ENCODE results near the gene MNX1. TPM values are rescaled to one million over a fixed set of nuclear protein-coding genes. Genes with fewer than 3 reads are reported as not detected.

Gene MNX1
- polyA plus RNA-seq, 1 donor from 2014 or later, result not detected

- Histone ChIP-seq H3K9me3 (ENCODE audit: low read length) (no peaks in the 10 kb centered on the region), H3K36me3 (ENCODE audit: insufficient read depth, low read length) (no peaks in the 10 kb centered on the region), H3F3A (ENCODE audit: insufficient read depth, low read length, poor library complexity, severe bottlenecking) (no peaks in the 10 kb centered on the region), H3K27me3 (ENCODE audit: insufficient read depth, low read depth, low read length) (peaks cover 97% of the 10 kb centered on the region), H3K27ac (ENCODE audit: low read length) (no peak overlapping the region), H3K9ac (ENCODE audit: low read length) (no peak overlapping the region), H3K4me2 (ENCODE audit: low read length) (no peak overlapping the region), H3K9me2 (ENCODE audit: insufficient read depth, low read length) (no peaks in the 10 kb centered on the region), H3K4me3 (ENCODE audit: low read length) (peak overlapping the region; percentile 48), H3K79me2 (replicated peaks; ENCODE audit: insufficient read depth, low read length) (no peaks in the 10 kb centered on the region), H4K20me1 (ENCODE audit: insufficient read depth) (no peaks in the 10 kb centered on the region), H2AFZ (ENCODE audit: low read depth, low read length) (no peak overlapping the region)
- TF ChIP-seq EP300 (conservative IDR thresholded peaks at IDR 0.05; ENCODE audit: poor library complexity, severe bottlenecking), result no peak
- TF ChIP-seq MXI1 (conservative IDR thresholded peaks at IDR 0.05; ENCODE audit: poor library complexity, severe bottlenecking), result peak; percentile 41
- peak; percentile 35 for TF ChIP-seq EZH2 (IDR thresholded peaks at IDR 0.05; ENCODE audit: borderline replicate concordance, insufficient read depth, low read length, poor library complexity, severe bottlenecking)
- TF ChIP-seq POLR2AphosphoS5 (IDR thresholded peaks at IDR 0.05), result peak; percentile 60
These were observed 6.5 kb downstream of the MNX1 start for GRCh38 chr7:157003756-157004520.

DNA sequence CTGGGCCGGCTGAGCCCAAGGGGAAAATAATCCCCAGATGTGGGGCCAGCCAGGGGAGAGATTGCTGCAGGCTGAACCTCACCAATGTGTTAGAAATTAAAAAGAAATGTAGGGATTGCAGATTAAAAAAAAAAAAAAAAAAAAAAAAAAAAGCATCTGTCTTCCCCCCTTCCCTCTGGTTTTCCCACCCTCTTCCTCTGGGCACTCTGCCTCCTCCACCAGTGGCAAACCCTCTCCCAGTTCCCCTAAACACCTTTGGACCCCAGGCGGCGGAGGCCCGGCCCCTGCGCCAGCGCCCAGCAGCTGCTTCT, 7.1 kb downstream of the MNX1 start:
- H3F3A ChIP-seq (ENCODE audit: insufficient read depth, low read length, poor library complexity, severe bottlenecking), result no peaks in the 10 kb centered on the region
- no peaks in the 10 kb centered on the region for H4K20me1 ChIP-seq (ENCODE audit: insufficient read depth)
- no peaks in the 10 kb centered on the region for H3K79me2 ChIP-seq (replicated peaks; ENCODE audit: insufficient read depth, low read length)
- H3K27me3 ChIP-seq (ENCODE audit: insufficient read depth, low read depth, low read length), result peaks cover 97% of the 10 kb centered on the region
- no peaks in the 10 kb centered on the region for H3K9me3 ChIP-seq (ENCODE audit: low read length)
- no peaks in the 10 kb centered on the region for H3K9me2 ChIP-seq (ENCODE audit: insufficient read depth, low read length)
- H3K4me3 ChIP-seq (ENCODE audit: low read length), result no peak overlapping the region
- no peak overlapping the region for H2AFZ ChIP-seq (ENCODE audit: low read depth, low read length)
- no peak overlapping the region for H3K4me2 ChIP-seq (ENCODE audit: low read length)
- TF ChIP-seq EZH2 (IDR thresholded peaks at IDR 0.05; ENCODE audit: borderline replicate concordance, insufficient read depth, low read length, poor library complexity, severe bottlenecking), result no peak
- TF ChIP-seq POLR2AphosphoS5 (IDR thresholded peaks at IDR 0.05), result no peak
- no peak for TF ChIP-seq REST (IDR thresholded peaks at IDR 0.05; ENCODE audit: borderline replicate concordance)
- no peak for TF ChIP-seq MXI1 (conservative IDR thresholded peaks at IDR 0.05; ENCODE audit: poor library complexity, severe bottlenecking)
- no peak for TF ChIP-seq RAD21 (conservative IDR thresholded peaks at IDR 0.05)
- TF ChIP-seq SMC3 (conservative IDR thresholded peaks at IDR 0.05; ENCODE audit: poor library complexity), result no peak
- TF ChIP-seq EP300 (conservative IDR thresholded peaks at IDR 0.05; ENCODE audit: poor library complexity, severe bottlenecking), result no peak
- TF ChIP-seq, protein P1, sequence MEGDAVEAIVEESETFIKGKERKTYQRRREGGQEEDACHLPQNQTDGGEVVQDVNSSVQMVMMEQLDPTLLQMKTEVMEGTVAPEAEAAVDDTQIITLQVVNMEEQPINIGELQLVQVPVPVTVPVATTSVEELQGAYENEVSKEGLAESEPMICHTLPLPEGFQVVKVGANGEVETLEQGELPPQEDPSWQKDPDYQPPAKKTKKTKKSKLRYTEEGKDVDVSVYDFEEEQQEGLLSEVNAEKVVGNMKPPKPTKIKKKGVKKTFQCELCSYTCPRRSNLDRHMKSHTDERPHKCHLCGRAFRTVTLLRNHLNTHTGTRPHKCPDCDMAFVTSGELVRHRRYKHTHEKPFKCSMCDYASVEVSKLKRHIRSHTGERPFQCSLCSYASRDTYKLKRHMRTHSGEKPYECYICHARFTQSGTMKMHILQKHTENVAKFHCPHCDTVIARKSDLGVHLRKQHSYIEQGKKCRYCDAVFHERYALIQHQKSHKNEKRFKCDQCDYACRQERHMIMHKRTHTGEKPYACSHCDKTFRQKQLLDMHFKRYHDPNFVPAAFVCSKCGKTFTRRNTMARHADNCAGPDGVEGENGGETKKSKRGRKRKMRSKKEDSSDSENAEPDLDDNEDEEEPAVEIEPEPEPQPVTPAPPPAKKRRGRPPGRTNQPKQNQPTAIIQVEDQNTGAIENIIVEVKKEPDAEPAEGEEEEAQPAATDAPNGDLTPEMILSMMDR (IDR thresholded peaks at IDR 0.05; ENCODE audit: poor library complexity, severe bottlenecking), result no peak
- H3K9ac ChIP-seq (ENCODE audit: low read length), result no peak overlapping the region
- no peak overlapping the region for H3K27ac ChIP-seq (ENCODE audit: low read length)
- no peaks in the 10 kb centered on the region for H3K36me3 ChIP-seq (ENCODE audit: insufficient read depth, low read length)

Measured in neural cell (in vitro differentiated cells).